Smooth muscle cell (in vitro differentiated cells): Measurements from ENCODE around the gene DPP10. TPM values are rescaled to one million over a fixed set of nuclear protein-coding genes. Genes with fewer than 3 reads are reported as not detected.
"Not testable (repeated sequence)": the region's sequence is repeated elsewhere in the genome, so short reads cannot be mapped to it uniquely, and the experiment has no call there.

Experiments used
- DNase-seq: peaks from one replicate; lab custom pipeline; 2025; ENCODE audit not compliant: unreplicated experiment; lab: John Stamatoyannopoulos, UW
- H2AFZ ChIP-seq: fragments of 200-600 bp; sonication (generic); 2 replicates; pipeline ENCODE4 v1.6.0; 2016; ENCODE audit warnings: antibody characterized with exemption, low read depth, mild to moderate bottlenecking
- H3F3A ChIP-seq: fragments of 200-600 bp; sonication (generic); 2 replicates; pipeline ENCODE4 v1.6.0; 2017; ENCODE audit warnings: antibody characterized with exemption, low read depth
- H3K27ac ChIP-seq: fragments of 200-600 bp; sonication (generic); 2 replicates; pipeline ENCODE4 v1.5.1; 2016; ENCODE audit warnings: low read depth, mild to moderate bottlenecking
- H3K27me3 ChIP-seq: fragments of 200-600 bp; sonication (generic); 2 replicates; pipeline ENCODE4 v1.6.1; 2016; ENCODE audit warnings: low read depth, mild to moderate bottlenecking
- H3K36me3 ChIP-seq: fragments of 200-600 bp; sonication (generic); 2 replicates; pipeline ENCODE4 v1.5.1; 2016; ENCODE audit warnings: low read depth
- H3K4me1 ChIP-seq: fragments of 200-600 bp; sonication (generic); 2 replicates; pipeline ENCODE4 v1.5.1; 2016; ENCODE audit warnings: low read depth
- H3K4me2 ChIP-seq: fragments of 200-600 bp; sonication (generic); 2 replicates; pipeline ENCODE4 v1.6.0; 2016; ENCODE audit warnings: mild to moderate bottlenecking
- H3K4me3 ChIP-seq: fragments of 200-600 bp; sonication (generic); 2 replicates; pipeline ENCODE4 v1.5.1; 2016; ENCODE audit warnings: mild to moderate bottlenecking
- H3K79me2 ChIP-seq: fragments of 200-600 bp; sonication (generic); 2 replicates; pipeline ENCODE4 v1.6.0; 2016; ENCODE audit warnings: low read depth, mild to moderate bottlenecking
- H3K9ac ChIP-seq: fragments of 200-600 bp; sonication (generic); 2 replicates; pipeline ENCODE4 v1.6.0; 2016; ENCODE audit warnings: low read depth
- H3K9me3 ChIP-seq: fragments of 200-600 bp; sonication (generic); replicated peaks from 2 replicates; pipeline ENCODE4 v1.5.1; 2016; ENCODE audit warnings: low read depth
- H4K20me1 ChIP-seq: fragments of 200-600 bp; sonication (generic); 2 replicates; pipeline ENCODE4 v1.6.0; 2016; ENCODE audit warnings: low read depth
- CTCF ChIP-seq: fragments of 200-600 bp; sonication (generic); IDR thresholded peaks from 2 replicates; pipeline ENCODE4 v1.5.1; 2017; ENCODE audit warnings: borderline replicate concordance, mild to moderate bottlenecking, antibody characterized with exemption; ENCODE audit not compliant: insufficient read depth, poor library complexity, severe bottlenecking
- WGBS: methylation state at CpG from one replicate; pipeline ENCODE4 v1.1.7; 2016; ENCODE audit warnings: low lambda C conversion rate; 5-methylcytosine and 5-hydroxymethylcytosine counted together
- polyA plus RNA-seq: library from polyadenylated mRNA; unstranded; fragments of >200 nt; fragmentation: Nextera tagmentation; extraction: Ambion mirVana; gene quantifications from 2 replicates; pipeline ENCODE4 v1.2.1, GENCODE V29; 2016
- total RNA-seq: library from RNA; depleted of rRNA; stranded (reverse); fragments of >200 nt; gene quantifications from 2 replicates; pipeline ENCODE4 v1.2.3, GENCODE V29; 2014

The DPP10 gene
- total and polyA plus RNA-seq, 2 experiments from 2014 or later, result 3.6 TPM; not detected in 1

GRCh38 chr2:115422004-115422634 is 979.7 kb downstream of the DPP10 start:
- Histone ChIP-seq H4K20me1 (no peaks in the 10 kb centered on the region), H3K9ac (no peak overlapping the region), H3F3A (no peaks in the 10 kb centered on the region), H3K4me1 (no peaks in the 10 kb centered on the region), H2AFZ (peak overlapping the region; percentile 37), H3K9me3 (no peaks in the 10 kb centered on the region), H3K36me3 (no peaks in the 10 kb centered on the region), H3K27ac (no peak overlapping the region), H3K27me3 (no peaks in the 10 kb centered on the region), H3K4me2 (no peak overlapping the region), H3K79me2 (no peaks in the 10 kb centered on the region), H3K4me3 (no peak overlapping the region)
- no peak for TF ChIP-seq CTCF
- 90% methylated on average over 3 of the region's 3 CpGs for WGBS
- DNase-seq, result no peak

GRCh38 chr2:115427436-115427835 is 985.0 kb downstream of the DPP10 start:
- H3K27ac ChIP-seq, result no peak overlapping the region
- no peak overlapping the region for H3K9ac ChIP-seq
- H3K4me3 ChIP-seq, result no peak overlapping the region
- H2AFZ ChIP-seq, result no peak overlapping the region
- no peaks in the 10 kb centered on the region for H3F3A ChIP-seq
- no peaks in the 10 kb centered on the region for H3K27me3 ChIP-seq
- no peaks in the 10 kb centered on the region for H3K36me3 ChIP-seq
- no peaks in the 10 kb centered on the region for H4K20me1 ChIP-seq
- H3K9me3 ChIP-seq, result no peaks in the 10 kb centered on the region
- H3K4me1 ChIP-seq, result no peaks in the 10 kb centered on the region
- H3K79me2 ChIP-seq, result no peaks in the 10 kb centered on the region
- WGBS, result 100% methylated on average over 1 of the region's 1 CpG
- no peak for DNase-seq
- no peak overlapping the region for H3K4me2 ChIP-seq
- TF ChIP-seq CTCF, result no peak

GRCh38 chr2:115440746-115441145 is 998.3 kb downstream of the DPP10 start:
- H3K4me3 ChIP-seq, H3K9ac ChIP-seq, H3K27ac ChIP-seq, H3K4me2 ChIP-seq, H3K36me3 ChIP-seq, H2AFZ ChIP-seq, H3K79me2 ChIP-seq, H4K20me1 ChIP-seq, H3K9me3 ChIP-seq, DNase-seq, H3K27me3 ChIP-seq: not testable (repeated sequence)
- H3F3A ChIP-seq, result peaks cover 17% of the 10 kb centered on the region
- peaks cover 11% of the 10 kb centered on the region for H3K4me1 ChIP-seq
- 30% methylated on average over 6 of the region's 6 CpGs for WGBS

- no peak for TF ChIP-seq CTCF
These were observed 1001.2 kb downstream of the DPP10 start for GRCh38 chr2:115443539-115444185.

More at GRCh38 chr2:115443539-115444185, 1001.2 kb downstream of the DPP10 start:
- WGBS, result 41% methylated on average over 1 of the region's 1 CpG
- H3K27ac ChIP-seq, result peak overlapping the region; percentile 22
- H3K4me3 ChIP-seq, result no peak overlapping the region
- no peaks in the 10 kb centered on the region for H3K9me3 ChIP-seq
- no peaks in the 10 kb centered on the region for H4K20me1 ChIP-seq
- peak overlapping the region; percentile 18 for H3K4me2 ChIP-seq
- H3K79me2 ChIP-seq, result no peaks in the 10 kb centered on the region
- no peak overlapping the region for H2AFZ ChIP-seq
- H3K36me3 ChIP-seq, result no peaks in the 10 kb centered on the region
- H3K9ac ChIP-seq, result no peak overlapping the region
- H3K4me1 ChIP-seq, result peaks cover 11% of the 10 kb centered on the region
- DNase-seq, result no peak
- peaks cover 17% of the 10 kb centered on the region for H3F3A ChIP-seq
- H3K27me3 ChIP-seq, result no peaks in the 10 kb centered on the region
